Measurements from ENCODE around the gene FAM241A.
"Not testable (repeated sequence)": the region's sequence is repeated elsewhere in the genome, so short reads cannot be mapped to it uniquely, and the experiment has no call there.

The FAM241A gene

GRCh38 chr4:112145326-112145789 is at the start of gene FAM241A:
FAM241A (plus strand) TSS chr4:112145454; CDS start chr4:112145581, 127 bp downstream.
- peak within 1 kb of the TSS; percentile 72 for H3K4me3 ChIP-seq (ENCODE audit: low read depth, low read length)

GRCh38 chr4:112098841-112099530 is 46.3 kb upstream of the FAM241A start:
- H3K4me3 ChIP-seq (ENCODE audit: low read depth, low read length): no peak overlapping the region

GRCh38 chr4:112099701-112100297 is 45.5 kb upstream of the FAM241A start:
- no peak overlapping the region for H3K4me3 ChIP-seq (ENCODE audit: low read depth, low read length)

GRCh38 chr4:112102875-112103370 is 42.3 kb upstream of the FAM241A start:
- H3K4me3 ChIP-seq (ENCODE audit: low read depth, low read length): no peak overlapping the region

- no peak overlapping the region for H3K4me3 ChIP-seq (ENCODE audit: low read depth, low read length)
Measured at GRCh38 chr4:112105201-112105969, 39.9 kb upstream of the FAM241A start.

GRCh38 chr4:112109360-112110058 is 35.7 kb upstream of the FAM241A start:
- no peak overlapping the region for H3K4me3 ChIP-seq (ENCODE audit: low read depth, low read length)

- no peak overlapping the region for H3K4me3 ChIP-seq (ENCODE audit: low read depth, low read length)
Measured at GRCh38 chr4:112110059-112110425, 35.2 kb upstream of the FAM241A start.

- H3K4me3 ChIP-seq (ENCODE audit: low read depth, low read length): no peak overlapping the region
Measured at GRCh38 chr4:112111306-112111705, 33.9 kb upstream of the FAM241A start.

GRCh38 chr4:112112095-112112494 is 33.2 kb upstream of the FAM241A start:
- H3K4me3 ChIP-seq (ENCODE audit: low read depth, low read length): not testable (repeated sequence)

- H3K4me3 ChIP-seq (ENCODE audit: low read depth, low read length): no peak overlapping the region
Measured at GRCh38 chr4:112112590-112113170, 32.6 kb upstream of the FAM241A start.

GRCh38 chr4:112113864-112114263 is 31.4 kb upstream of the FAM241A start:
- H3K4me3 ChIP-seq (ENCODE audit: low read depth, low read length): no peak overlapping the region

- no peak overlapping the region for H3K4me3 ChIP-seq (ENCODE audit: low read depth, low read length)
Measured at GRCh38 chr4:112114452-112114851, 30.8 kb upstream of the FAM241A start.

GRCh38 chr4:112118742-112119352 is 26.4 kb upstream of the FAM241A start:
- no peak overlapping the region for H3K4me3 ChIP-seq (ENCODE audit: low read depth, low read length)

GRCh38 chr4:112119353-112119783 is 25.9 kb upstream of the FAM241A start:
- no peak overlapping the region for H3K4me3 ChIP-seq (ENCODE audit: low read depth, low read length)

- H3K4me3 ChIP-seq (ENCODE audit: low read depth, low read length): no peak overlapping the region
Measured at GRCh38 chr4:112120021-112120420, 25.2 kb upstream of the FAM241A start.

GRCh38 chr4:112125416-112125815 is 19.8 kb upstream of the FAM241A start:
- H3K4me3 ChIP-seq (ENCODE audit: low read depth, low read length): no peak overlapping the region

GRCh38 chr4:112127048-112127637 is 18.1 kb upstream of the FAM241A start:
- no peak overlapping the region for H3K4me3 ChIP-seq (ENCODE audit: low read depth, low read length)

GRCh38 chr4:112127803-112128202 is 17.5 kb upstream of the FAM241A start:
- H3K4me3 ChIP-seq (ENCODE audit: low read depth, low read length): no peak overlapping the region

GRCh38 chr4:112128452-112128851 is 16.8 kb upstream of the FAM241A start:
- H3K4me3 ChIP-seq (ENCODE audit: low read depth, low read length): no peak overlapping the region

- no peak overlapping the region for H3K4me3 ChIP-seq (ENCODE audit: low read depth, low read length)
Measured at GRCh38 chr4:112130906-112131305, 14.3 kb upstream of the FAM241A start.

Data from iPS-11a (cell line).